A549 (cell line): Measurements from ENCODE around the gene CAPN2.

Experiments
- CTCF ChIP-seq: fragments of >200 bp; sonication (Bioruptor Twin); formaldehyde crosslinking; IDR thresholded peaks from 3 replicates; pipeline ENCODE4 v1.5.1; 2016
- ESRRA ChIP-seq: fragments of 150-350 bp; IDR thresholded peaks from 2 replicates; pipeline ENCODE4 v1.6.1; 2014; ENCODE audit warnings: mild to moderate bottlenecking, low read length, borderline replicate concordance

DNA sequence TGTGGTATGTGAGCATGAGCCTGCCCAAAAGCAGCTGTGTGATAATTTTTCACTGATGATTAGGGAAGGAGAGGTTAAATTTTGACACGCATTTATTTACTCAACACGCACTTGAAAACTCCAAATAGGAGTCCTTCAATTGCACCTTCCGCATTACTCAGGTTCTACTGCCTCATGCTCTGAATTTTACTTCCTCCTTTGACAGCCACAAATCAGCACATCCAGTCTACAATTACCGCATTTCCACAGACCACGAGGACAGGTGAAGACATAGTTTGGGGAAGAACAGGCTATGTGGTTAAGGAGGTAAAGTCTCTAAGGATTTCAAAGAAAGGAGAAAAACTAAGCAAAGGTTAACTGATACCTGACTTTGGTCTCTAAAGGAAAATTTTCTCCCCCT, 49.4 kb upstream of the CAPN2 start:
- TF ChIP-seq ESRRA: no peak
- no peak for TF ChIP-seq CTCF
